ENCODE results near the gene CXCL14. TPM values are rescaled to one million over a fixed set of nuclear protein-coding genes. Genes with fewer than 3 reads are reported as not detected.

CXCL14 gene
- total and polyA plus RNA-seq, 2 donors (not counting 1 experiment from before 2014, with no cell fraction given): not detected

DNA sequence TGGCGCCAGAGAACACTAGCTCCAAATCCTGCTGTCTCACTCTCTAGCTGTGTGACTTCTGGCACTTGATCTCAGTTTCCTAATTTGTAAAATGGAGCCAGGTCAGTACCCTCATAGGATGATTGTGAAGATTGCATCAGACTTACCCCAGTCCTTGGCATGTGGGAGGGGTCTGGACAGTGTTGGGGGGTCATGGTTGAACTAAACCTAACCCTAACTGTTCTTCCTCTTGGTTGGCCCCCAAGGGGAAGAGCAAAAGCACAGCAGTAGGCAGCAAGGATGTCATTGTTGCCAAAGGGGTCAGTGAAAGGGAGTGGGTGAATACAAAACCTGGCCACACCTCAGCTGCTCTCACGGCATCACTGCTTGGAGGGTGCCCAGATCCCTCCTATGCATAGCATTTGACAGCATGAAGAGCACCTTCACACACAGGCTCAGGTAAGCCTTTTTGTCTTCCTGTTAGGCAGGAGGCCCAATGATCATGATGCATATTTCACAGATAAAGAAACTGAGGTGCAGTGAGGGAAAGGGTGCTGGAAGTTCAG lies 15.7 kb upstream of the CXCL14 start:
- no peaks in the 10 kb centered on the region for H3K27me3 ChIP-seq (replicated peaks in 1 of 4; ENCODE audit: control extremely low read depth in 1 of 4, control insufficient read depth in 3 of 4, insufficient read depth in 4 of 4, low read length in 3 of 4)
- H3K9ac ChIP-seq (ENCODE audit: low read length): no peak overlapping the region
- no peaks in the 10 kb centered on the region for H3K79me2 ChIP-seq (ENCODE audit: control insufficient read depth, insufficient read depth, low read length)
- H3K4me3 ChIP-seq (ENCODE audit: control extremely low read depth in 1 of 5, extremely low read depth in 1 of 5, insufficient read depth in 1 of 5, low read depth in 2 of 5, low read length in 4 of 5): no peak overlapping the region
- ChIA-PET POLR2A (no interaction called here), CTCF (no interaction called here)
- intact Hi-C loops (cut with micrococcal nuclease): no loop called here
- Mint-ChIP-seq H3K27me3 (peaks cover 6% of the 10 kb centered on the region), H3K27ac (no peak overlapping the region), H3K4me3 (no peak overlapping the region), H3K4me1 (no peaks in the 10 kb centered on the region), H3K9me3 (ENCODE audit: insufficient read depth) (no peaks in the 10 kb centered on the region)
- H3K4me1 ChIP-seq (ENCODE audit: control insufficient read depth in 2 of 2, insufficient read depth in 2 of 2, low read length in 2 of 2): no peaks in the 10 kb centered on the region
- no peaks in the 10 kb centered on the region for H4K20me1 ChIP-seq (ENCODE audit: control insufficient read depth, insufficient read depth, low read length, poor library complexity, severe bottlenecking)
- H2AFZ ChIP-seq (ENCODE audit: insufficient read depth, low read depth, low read length, poor library complexity, severe bottlenecking): no peak overlapping the region
- TF ChIP-seq, protein P1, sequence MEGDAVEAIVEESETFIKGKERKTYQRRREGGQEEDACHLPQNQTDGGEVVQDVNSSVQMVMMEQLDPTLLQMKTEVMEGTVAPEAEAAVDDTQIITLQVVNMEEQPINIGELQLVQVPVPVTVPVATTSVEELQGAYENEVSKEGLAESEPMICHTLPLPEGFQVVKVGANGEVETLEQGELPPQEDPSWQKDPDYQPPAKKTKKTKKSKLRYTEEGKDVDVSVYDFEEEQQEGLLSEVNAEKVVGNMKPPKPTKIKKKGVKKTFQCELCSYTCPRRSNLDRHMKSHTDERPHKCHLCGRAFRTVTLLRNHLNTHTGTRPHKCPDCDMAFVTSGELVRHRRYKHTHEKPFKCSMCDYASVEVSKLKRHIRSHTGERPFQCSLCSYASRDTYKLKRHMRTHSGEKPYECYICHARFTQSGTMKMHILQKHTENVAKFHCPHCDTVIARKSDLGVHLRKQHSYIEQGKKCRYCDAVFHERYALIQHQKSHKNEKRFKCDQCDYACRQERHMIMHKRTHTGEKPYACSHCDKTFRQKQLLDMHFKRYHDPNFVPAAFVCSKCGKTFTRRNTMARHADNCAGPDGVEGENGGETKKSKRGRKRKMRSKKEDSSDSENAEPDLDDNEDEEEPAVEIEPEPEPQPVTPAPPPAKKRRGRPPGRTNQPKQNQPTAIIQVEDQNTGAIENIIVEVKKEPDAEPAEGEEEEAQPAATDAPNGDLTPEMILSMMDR (IDR thresholded peaks at IDR 0.05): no peak
- no peak for TF ChIP-seq EZH2 (IDR thresholded peaks at IDR 0.05; ENCODE audit: borderline replicate concordance, insufficient read depth, low read depth, low read length, poor library complexity, severe bottlenecking)
- DNase-seq: no peak
- 100% methylated on average over 1 of the region's 2 CpGs for WGBS (ENCODE audit: insufficient coverage)
- ATAC-seq (ENCODE audit: low read depth): no peak
- H3K27ac ChIP-seq (ENCODE audit: low read length in 2 of 2): no peak overlapping the region
- no peak overlapping the region for H3K4me2 ChIP-seq (replicated peaks; ENCODE audit: low read depth, low read length, poor library complexity, severe bottlenecking)
- no peaks in the 10 kb centered on the region for H3K36me3 ChIP-seq (replicated peaks in 1 of 2; ENCODE audit: control extremely low read depth in 1 of 2, control insufficient read depth in 1 of 2, extremely low read depth in 1 of 2, insufficient read depth in 2 of 2, low read length in 1 of 2)
- no peaks in the 10 kb centered on the region for H3K9me3 ChIP-seq (ENCODE audit: control extremely low read depth in 1 of 3, control insufficient read depth in 2 of 3, insufficient read depth in 1 of 3, low read length in 2 of 3)

DNA sequence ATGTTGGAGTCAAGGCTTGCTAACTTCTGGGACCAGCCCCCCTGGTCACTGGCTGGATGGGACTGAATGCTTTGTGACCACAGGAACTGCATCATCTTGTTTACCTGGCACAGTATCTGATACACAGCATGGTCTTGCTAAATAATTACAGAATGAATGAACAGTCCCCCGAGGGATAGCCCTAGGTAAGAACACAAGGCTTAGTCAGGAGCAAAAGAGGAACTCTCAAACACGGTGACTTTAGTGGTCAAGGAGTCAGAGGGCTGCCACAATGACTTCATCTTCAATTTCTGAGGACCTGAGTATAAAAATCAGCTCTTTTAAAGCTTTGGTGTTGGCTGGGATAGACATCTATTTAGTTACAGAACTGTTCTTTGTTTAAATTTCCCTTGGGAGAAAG lies 15.1 kb upstream of the CXCL14 start:
- DNase-seq (no peak), ATAC-seq (ENCODE audit: low read depth) (no peak)
- Histone ChIP-seq H3K9ac (ENCODE audit: low read length) (no peak overlapping the region), H3K4me3 (ENCODE audit: control extremely low read depth in 1 of 5, extremely low read depth in 1 of 5, insufficient read depth in 1 of 5, low read depth in 2 of 5, low read length in 4 of 5) (no peak overlapping the region), H3K4me2 (replicated peaks; ENCODE audit: low read depth, low read length, poor library complexity, severe bottlenecking) (no peak overlapping the region), H3K4me1 (ENCODE audit: control insufficient read depth in 2 of 2, insufficient read depth in 2 of 2, low read length in 2 of 2) (no peaks in the 10 kb centered on the region), H3K36me3 (replicated peaks in 1 of 2; ENCODE audit: control extremely low read depth in 1 of 2, control insufficient read depth in 1 of 2, extremely low read depth in 1 of 2, insufficient read depth in 2 of 2, low read length in 1 of 2) (no peaks in the 10 kb centered on the region), H3K9me3 (ENCODE audit: control extremely low read depth in 1 of 3, control insufficient read depth in 2 of 3, insufficient read depth in 1 of 3, low read length in 2 of 3) (no peaks in the 10 kb centered on the region), H3K79me2 (ENCODE audit: control insufficient read depth, insufficient read depth, low read length) (no peaks in the 10 kb centered on the region), H3K27ac (ENCODE audit: low read length in 2 of 2) (no peak overlapping the region), H4K20me1 (ENCODE audit: control insufficient read depth, insufficient read depth, low read length, poor library complexity, severe bottlenecking) (no peaks in the 10 kb centered on the region), H2AFZ (ENCODE audit: insufficient read depth, low read depth, low read length, poor library complexity, severe bottlenecking) (no peak overlapping the region), H3K27me3 (replicated peaks in 1 of 4; ENCODE audit: control extremely low read depth in 1 of 4, control insufficient read depth in 3 of 4, insufficient read depth in 4 of 4, low read length in 3 of 4) (no peaks in the 10 kb centered on the region)
- Mint-ChIP-seq H3K27me3 (peaks cover 6% of the 10 kb centered on the region), H3K27ac (no peak overlapping the region), H3K9me3 (ENCODE audit: insufficient read depth) (no peaks in the 10 kb centered on the region), H3K4me3 (no peak overlapping the region), H3K4me1 (no peaks in the 10 kb centered on the region)
- ChIA-PET CTCF (no interaction called here), POLR2A (no interaction called here)
- no peak for TF ChIP-seq EZH2 (IDR thresholded peaks at IDR 0.05; ENCODE audit: borderline replicate concordance, insufficient read depth, low read depth, low read length, poor library complexity, severe bottlenecking)
- TF ChIP-seq, protein P1 (IDR thresholded peaks at IDR 0.05): no peak
- intact Hi-C loops (cut with micrococcal nuclease): no loop called here
- WGBS (ENCODE audit: insufficient coverage): 31% methylated on average over 2 of the region's 2 CpGs

All from B cell (primary cell).